Hepatocyte (in vitro differentiated cells): ENCODE results near the gene PTPRN2. TPM values are rescaled to one million over a fixed set of nuclear protein-coding genes. Genes with fewer than 3 reads are reported as not detected.

ENCODE experiments used
- DNase-seq: peaks from one replicate; pipeline ENCODE4 v3.0.0-alpha.2; 2016; ENCODE audit warnings: low spot score
- H2AFZ ChIP-seq: fragments of 200-600 bp; sonication (generic); 2 replicates; pipeline ENCODE4 v1.6.0; 2016; ENCODE audit warnings: antibody characterized with exemption, mild to moderate bottlenecking
- H3K27ac ChIP-seq: fragments of 200-600 bp; sonication (generic); 2 replicates; pipeline ENCODE4 v1.5.1; 2016; ENCODE audit warnings: mild to moderate bottlenecking
- H3K27me3 ChIP-seq: fragments of 200-600 bp; sonication (generic); 2 replicates; pipeline ENCODE4 v1.6.1; 2016
- H3K36me3 ChIP-seq: fragments of 200-600 bp; sonication (generic); replicated peaks from 2 replicates; pipeline ENCODE4 v1.5.1; 2016; ENCODE audit warnings: low read depth; ENCODE audit not compliant: insufficient read depth
- H3K4me1 ChIP-seq: fragments of 200-600 bp; sonication (generic); 2 replicates; pipeline ENCODE4 v1.5.1; 2016; ENCODE audit warnings: mild to moderate bottlenecking, moderate library complexity; ENCODE audit not compliant: insufficient read depth
- H3K4me2 ChIP-seq: fragments of 200-600 bp; sonication (generic); 2 replicates; pipeline ENCODE4 v1.6.0; 2016
- H3K4me3 ChIP-seq: fragments of 200-600 bp; sonication (generic); 2 replicates; pipeline ENCODE4 v1.5.1; 2016; ENCODE audit warnings: mild to moderate bottlenecking
- H3K79me2 ChIP-seq: fragments of 200-600 bp; sonication (generic); 2 replicates; pipeline ENCODE4 v1.6.0; 2017; ENCODE audit warnings: mild to moderate bottlenecking
- H3K9me2 ChIP-seq: fragments of 200-600 bp; sonication (generic); replicated peaks from 2 replicates; pipeline ENCODE4 v1.6.0; 2017; ENCODE audit warnings: mild to moderate bottlenecking; ENCODE audit not compliant: insufficient read depth
- H3K9me3 ChIP-seq: fragments of 200-600 bp; sonication (generic); 2 replicates; pipeline ENCODE4 v1.5.1; 2016; ENCODE audit warnings: low read depth, mild to moderate bottlenecking
- H4K20me1 ChIP-seq: fragments of 200-600 bp; sonication (generic); 2 replicates; pipeline ENCODE4 v1.6.0; 2016; ENCODE audit warnings: mild to moderate bottlenecking; ENCODE audit not compliant: insufficient read depth, poor library complexity, severe bottlenecking
- EZH2 ChIP-seq: fragments of 200-600 bp; sonication (generic); IDR thresholded peaks from 2 replicates; pipeline ENCODE4 v1.6.1; 2016; ENCODE audit warnings: antibody characterized with exemption, mild to moderate bottlenecking, borderline replicate concordance
- EZH2phosphoT487 ChIP-seq: fragments of 200-600 bp; sonication (generic); IDR thresholded peaks from one replicate; pipeline ENCODE4 v1.6.1; 2018; ENCODE audit warnings: antibody characterized with exemption, mild to moderate bottlenecking, low read depth, moderate library complexity; ENCODE audit not compliant: unreplicated experiment, severe bottlenecking
- WGBS: methylation state at CpG from one replicate; pipeline ENCODE4 v1.1.6; 2016; ENCODE audit warnings: low lambda C conversion rate; ENCODE audit errors: missing lambda C conversion rate; 5-methylcytosine and 5-hydroxymethylcytosine counted together
- polyA plus RNA-seq: library from polyadenylated mRNA; unstranded; fragments of >200 nt; fragmentation: Nextera tagmentation; extraction: Ambion mirVana; gene quantifications from 2 replicates; pipeline ENCODE4 v1.2.1, GENCODE V29; 2016
- total RNA-seq: library from RNA; depleted of rRNA; stranded (reverse); fragments of >200 nt; gene quantifications from 2 replicates; pipeline ENCODE4 v1.2.3, GENCODE V29; 2014
- TF ChIP-seq, protein P1 (sequence below): fragments of 200-600 bp; sonication (generic); IDR thresholded peaks from 2 replicates; pipeline ENCODE4 v1.5.1; 2016; ENCODE audit warnings: antibody characterized with exemption, mild to moderate bottlenecking; ENCODE audit not compliant: poor library complexity

PTPRN2 gene
- total and polyA plus RNA-seq, 2 experiments from 2014 or later: 2.1 to 3.3 TPM

DNA sequence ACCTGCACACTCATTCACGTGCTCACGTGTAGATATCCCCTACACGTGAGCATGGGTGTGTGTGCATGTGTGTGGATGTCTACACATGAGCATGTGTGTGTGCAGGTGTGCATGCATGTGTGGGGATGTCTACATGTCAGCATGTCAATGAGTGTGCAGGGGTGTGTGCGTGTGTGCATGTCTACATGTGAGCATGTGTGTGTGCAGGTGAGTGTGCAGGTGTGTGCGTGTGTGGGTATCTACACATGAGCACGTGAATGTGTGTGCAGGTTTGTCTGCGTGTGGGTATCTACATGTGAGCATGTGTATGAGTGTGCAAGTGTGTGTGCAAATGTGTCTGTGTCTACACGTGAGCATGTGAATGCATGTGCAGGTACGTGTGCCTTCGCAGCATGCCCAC is 274.8 kb downstream of the PTPRN2 start:
- Histone ChIP-seq H3K9me2 (no peaks in the 10 kb centered on the region), H3K9me3 (peaks cover 3% of the 10 kb centered on the region), H3K4me3 (no peak overlapping the region), H3K27me3 (no peaks in the 10 kb centered on the region), H3K4me2 (no peak overlapping the region), H3K36me3 (no peaks in the 10 kb centered on the region), H4K20me1 (no peaks in the 10 kb centered on the region), H2AFZ (no peak overlapping the region), H3K79me2 (no peaks in the 10 kb centered on the region), H3K27ac (no peak overlapping the region), H3K4me1 (no peaks in the 10 kb centered on the region)
- TF ChIP-seq, protein P1, sequence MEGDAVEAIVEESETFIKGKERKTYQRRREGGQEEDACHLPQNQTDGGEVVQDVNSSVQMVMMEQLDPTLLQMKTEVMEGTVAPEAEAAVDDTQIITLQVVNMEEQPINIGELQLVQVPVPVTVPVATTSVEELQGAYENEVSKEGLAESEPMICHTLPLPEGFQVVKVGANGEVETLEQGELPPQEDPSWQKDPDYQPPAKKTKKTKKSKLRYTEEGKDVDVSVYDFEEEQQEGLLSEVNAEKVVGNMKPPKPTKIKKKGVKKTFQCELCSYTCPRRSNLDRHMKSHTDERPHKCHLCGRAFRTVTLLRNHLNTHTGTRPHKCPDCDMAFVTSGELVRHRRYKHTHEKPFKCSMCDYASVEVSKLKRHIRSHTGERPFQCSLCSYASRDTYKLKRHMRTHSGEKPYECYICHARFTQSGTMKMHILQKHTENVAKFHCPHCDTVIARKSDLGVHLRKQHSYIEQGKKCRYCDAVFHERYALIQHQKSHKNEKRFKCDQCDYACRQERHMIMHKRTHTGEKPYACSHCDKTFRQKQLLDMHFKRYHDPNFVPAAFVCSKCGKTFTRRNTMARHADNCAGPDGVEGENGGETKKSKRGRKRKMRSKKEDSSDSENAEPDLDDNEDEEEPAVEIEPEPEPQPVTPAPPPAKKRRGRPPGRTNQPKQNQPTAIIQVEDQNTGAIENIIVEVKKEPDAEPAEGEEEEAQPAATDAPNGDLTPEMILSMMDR: no peak
- no peak for TF ChIP-seq EZH2phosphoT487
- no peak for TF ChIP-seq EZH2
- no peak for DNase-seq
- WGBS: 96% methylated on average over 10 of the region's 10 CpGs

DNA sequence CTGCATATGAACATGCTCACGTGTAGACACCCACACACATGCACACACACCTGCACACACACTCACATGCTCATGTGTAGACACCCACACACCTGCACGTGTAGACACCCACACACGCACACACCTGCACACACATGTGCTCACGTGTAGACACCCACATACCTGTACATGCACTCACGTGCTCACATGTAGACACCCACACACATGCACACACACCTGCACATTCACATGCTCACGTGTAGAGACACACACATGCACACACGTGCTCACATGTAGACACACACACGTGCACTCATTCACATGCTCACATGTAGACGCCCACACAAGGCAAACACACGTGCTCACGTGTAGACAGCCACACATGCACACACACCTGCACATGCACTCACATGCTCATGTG is 275.8 kb downstream of the PTPRN2 start:
- H2AFZ ChIP-seq: no peak overlapping the region
- peaks cover 8% of the 10 kb centered on the region for H3K9me3 ChIP-seq
- TF ChIP-seq, protein P1: no peak
- TF ChIP-seq EZH2phosphoT487: no peak
- TF ChIP-seq EZH2: no peak
- H3K27me3 ChIP-seq: no peaks in the 10 kb centered on the region
- WGBS: 88% methylated on average over 11 of the region's 11 CpGs
- H3K4me1 ChIP-seq: no peaks in the 10 kb centered on the region
- no peak overlapping the region for H3K4me2 ChIP-seq
- no peak overlapping the region for H3K4me3 ChIP-seq
- H4K20me1 ChIP-seq: no peaks in the 10 kb centered on the region
- no peak overlapping the region for H3K27ac ChIP-seq
- H3K36me3 ChIP-seq: no peaks in the 10 kb centered on the region
- H3K79me2 ChIP-seq: no peaks in the 10 kb centered on the region
- DNase-seq: no peak
- H3K9me2 ChIP-seq: no peaks in the 10 kb centered on the region

DNA sequence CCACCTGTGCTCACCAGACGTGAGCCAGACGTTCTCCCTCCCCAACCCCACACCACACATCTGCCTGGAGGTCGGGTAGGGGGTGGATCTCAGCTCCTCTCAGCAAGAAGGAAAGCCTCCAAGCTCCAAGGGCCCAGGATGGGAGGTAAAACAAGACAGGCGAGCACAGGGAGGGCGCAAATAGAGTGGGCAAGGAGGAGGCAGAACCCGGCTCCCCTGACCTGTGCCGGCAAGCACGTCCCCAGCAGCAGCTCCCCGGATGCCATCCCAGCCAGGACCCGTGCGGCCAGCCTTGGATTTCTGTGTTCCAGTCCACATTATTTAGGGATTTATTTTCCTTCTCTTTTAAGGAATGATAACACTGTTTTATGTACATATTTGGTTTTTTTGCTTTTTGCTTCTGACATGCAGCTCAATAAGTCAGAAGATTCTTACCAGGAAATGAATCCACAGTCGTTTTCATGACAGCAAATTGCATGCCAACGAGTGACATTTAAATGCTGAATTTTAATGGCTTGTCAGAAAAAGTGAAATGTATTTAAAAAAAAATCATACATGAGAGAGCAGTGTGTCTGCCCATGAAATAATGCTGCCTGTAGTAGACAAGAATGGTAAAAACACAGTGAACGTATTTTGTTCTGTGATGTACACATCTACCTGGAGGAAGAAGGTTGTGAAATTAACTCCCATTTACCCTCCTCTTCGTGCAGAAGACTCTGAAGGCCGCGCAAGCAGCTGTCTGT is 276.5 kb downstream of the PTPRN2 start:
- Histone ChIP-seq H3K27ac (no peak overlapping the region), H3K4me2 (no peak overlapping the region), H3K4me3 (no peak overlapping the region), H3K36me3 (no peaks in the 10 kb centered on the region), H3K27me3 (no peaks in the 10 kb centered on the region), H2AFZ (no peak overlapping the region), H3K79me2 (no peaks in the 10 kb centered on the region), H3K9me2 (no peaks in the 10 kb centered on the region), H4K20me1 (no peaks in the 10 kb centered on the region), H3K4me1 (no peaks in the 10 kb centered on the region), H3K9me3 (peaks cover 8% of the 10 kb centered on the region)
- WGBS: 86% methylated on average over 17 of the region's 17 CpGs
- TF ChIP-seq, protein P1: no peak
- TF ChIP-seq EZH2: no peak
- no peak for TF ChIP-seq EZH2phosphoT487
- no peak for DNase-seq
